K562 (cell line): ENCODE measurements around the gene GHR. TPM values are rescaled to one million over a fixed set of nuclear protein-coding genes. Genes with fewer than 3 reads are reported as not detected.

Source experiments
- ATAC-seq: fragments of 200-7000 bp; cut with Tn5 transposase; 3 replicates; pipeline ENCODE4 v1.9.1; 2020; ENCODE audit warnings: moderate library complexity
- BruUV-seq: library from RNA; stranded (reverse); fragments of 400-500 nt; replicated peaks from 2 replicates; lab custom pipeline; 2021; lab: Mats Ljungman, UMichigan
- CTCF ChIA-PET: fragments of 300-600 bp; formaldehyde crosslinking; extraction: SDS; loops from one replicate; lab custom pipeline; 2021; ENCODE audit warnings: low intra/inter-chr PET ratio; lab: Yijun Ruan, JAX
- POLR2A ChIA-PET: fragments of 300-600, 350-650 bp; sonication (Branson Sonifier 250); formaldehyde crosslinking; extraction: SDS; loops from one replicate; lab custom pipeline; 2021; ENCODE audit warnings: antibody characterized with exemption, inconsistent platforms; lab: Yijun Ruan, JAX
- DNase-seq, 4 experiments: peaks; one replicate each; pipeline versions ENCODE4 v3.0.0 to v3.0.0-alpha.2; 2011 to 2018; ENCODE audit warnings: low spot score in 3 of 4, mixed read lengths in 3 of 4; ENCODE audit errors: extremely low read depth in 1 of 4
- FAIRE-seq: peaks from 2 replicates; lab custom pipeline; 2011; peaks lifted over from hg19 to GRCh38; lab: Jason Lieb, UNC
- H2AFZ ChIP-seq: 2 replicates; pipeline ENCODE4 v1.6.0; 2011; ENCODE audit warnings: low read depth, low read length, control low read depth, inconsistent platforms
- H3K27ac ChIP-seq: fragments of 200-600 bp; 3 replicates; pipeline ENCODE4 v1.8.0; 2011; ENCODE audit warnings: low read depth, mild to moderate bottlenecking, control low read depth, inconsistent platforms, low read length, moderate library complexity, mixed read lengths; ENCODE audit errors: extremely low read depth
- H3K27me3 ChIP-seq, 2 experiments: fragments of 300-600 bp in 1 of 2; 2 replicates in 1 of 2; 3 replicates in 1 of 2; pipeline versions ENCODE4 v1.6.0 to v1.8.0; 2011; ENCODE audit warnings: inconsistent platforms in 2 of 2, low read length in 2 of 2, mild to moderate bottlenecking in 1 of 2, mixed read lengths in 1 of 2, moderate library complexity in 1 of 2; ENCODE audit not compliant: control insufficient read depth in 2 of 2, insufficient read depth in 2 of 2
- H3K36me3 ChIP-seq: fragments of 300-600 bp; 3 replicates; pipeline ENCODE4 v1.8.0; 2011; ENCODE audit warnings: mild to moderate bottlenecking, low read length, inconsistent platforms; ENCODE audit not compliant: control insufficient read depth, insufficient read depth
- H3K4me1 ChIP-seq, 2 experiments: fragments of 200-600 bp in 1 of 2; replicated peaks in 1 of 2; 2 replicates in 1 of 2; 3 replicates in 1 of 2; pipeline versions ENCODE4 v1.5.1 to v1.8.0; 2011; ENCODE audit warnings: inconsistent platforms in 2 of 2, low read length in 2 of 2, mild to moderate bottlenecking in 1 of 2, mixed read lengths in 1 of 2, moderate library complexity in 1 of 2; ENCODE audit not compliant: control insufficient read depth in 2 of 2, insufficient read depth in 2 of 2
- H3K4me2 ChIP-seq: 2 replicates; pipeline ENCODE4 v1.6.1; 2011; ENCODE audit warnings: low read length, control low read depth, inconsistent platforms, mixed read lengths; ENCODE audit not compliant: insufficient read depth
- H3K4me3 ChIP-seq: fragments of 200-600 bp; sonication (generic), shearing (Covaris generic); 2 replicates; pipeline ENCODE4 v1.5.1; 2016; ENCODE audit warnings: control low read depth, inconsistent platforms
- H3K79me2 ChIP-seq: fragments of 200-600 bp; 3 replicates; pipeline ENCODE4 v1.8.0; 2011; ENCODE audit warnings: low read length, inconsistent platforms; ENCODE audit not compliant: control insufficient read depth, insufficient read depth
- H3K9ac ChIP-seq, 2 experiments: 2 replicates each; pipeline versions ENCODE4 v1.6.0 to v1.6.1; 2011; ENCODE audit warnings: low read depth in 2 of 2, low read length in 2 of 2, control low read depth in 1 of 2, inconsistent platforms in 1 of 2, mild to moderate bottlenecking in 1 of 2, mixed read lengths in 1 of 2; ENCODE audit not compliant: insufficient read depth in 1 of 2
- H3K9me1 ChIP-seq: one replicate; pipeline ENCODE4 v1.6.0; 2011; ENCODE audit warnings: inconsistent platforms, mild to moderate bottlenecking, low read length, moderate library complexity; ENCODE audit not compliant: control insufficient read depth, insufficient read depth
- H3K9me3 ChIP-seq: replicated peaks from 2 replicates; pipeline ENCODE4 v1.5.1; 2011; ENCODE audit warnings: low read depth, low read length, inconsistent platforms; ENCODE audit not compliant: control insufficient read depth, insufficient read depth
- H4K20me1 ChIP-seq: replicated peaks from 2 replicates; pipeline ENCODE4 v1.6.1; 2011; ENCODE audit warnings: low read length, inconsistent platforms, mixed read lengths; ENCODE audit not compliant: control insufficient read depth, insufficient read depth
- CBX5 ChIP-seq: IDR thresholded peaks from 2 replicates; pipeline ENCODE4 v1.6.1; 2014; ENCODE audit warnings: low read depth, borderline replicate concordance
- HDGF ChIP-seq: fragments of 450-650 bp; IDR thresholded peaks from 2 replicates; pipeline ENCODE4 v1.6.1; 2016
- KLF16 ChIP-seq: IDR thresholded peaks from 2 replicates; pipeline ENCODE4 v1.6.1; 2016; ENCODE audit warnings: antibody characterized with exemption
- MED1 ChIP-seq: sonication (generic); formaldehyde crosslinking; IDR thresholded peaks from 2 replicates; pipeline ENCODE4 v1.8.1; 2023; ENCODE audit warnings: missing genetic modification reagents, borderline replicate concordance
- MTA1 ChIP-seq: fragments of 450-650 bp; IDR thresholded peaks from 2 replicates; pipeline ENCODE4 v1.6.1; 2017; ENCODE audit warnings: borderline replicate concordance
- PHB2 ChIP-seq: fragments of 450-650 bp; IDR thresholded peaks from 2 replicates; pipeline ENCODE4 v1.6.1; 2017; ENCODE audit warnings: low read depth
- POLR2A ChIP-seq: fragments of 450-650 bp; conservative IDR thresholded peaks from 2 replicates; pipeline ENCODE4 v1.6.1; 2016
- PYGO2 ChIP-seq: fragments of 450-650 bp; IDR thresholded peaks from 2 replicates; pipeline ENCODE4 v1.6.1; 2016; ENCODE audit warnings: mild to moderate bottlenecking, missing genetic modification characterization, moderate library complexity, missing compliant biosample characterization
- RHOXF2B ChIP-seq: fragments of 250-450 bp; sonication (Bioruptor Pico); conservative IDR thresholded peaks from 2 replicates; pipeline ENCODE4 v1.5.1; 2021
- SLC30A9 ChIP-seq: fragments of 250-450 bp; sonication (Bioruptor Pico); IDR thresholded peaks from 2 replicates; pipeline ENCODE4 v1.8.0; 2022; ENCODE audit warnings: mild to moderate bottlenecking, moderate library complexity
- SRF ChIP-seq, 2 experiments: fragments of 250-450, 450-650 bp in 1 of 2; sonication (Bioruptor Pico) in 1 of 2; sonication (generic) in 1 of 2; formaldehyde crosslinking; IDR thresholded peaks; 2 replicates each; pipeline versions ENCODE4 v1.5.0 to v1.5.1; 2020 to 2022; ENCODE audit warnings: mild to moderate bottlenecking in 1 of 2, missing genetic modification reagents in 1 of 2
- TCF7L2 ChIP-seq: fragments of 150-350 bp; IDR thresholded peaks from 2 replicates; pipeline ENCODE4 v1.6.1; 2016; ENCODE audit warnings: low read depth, mild to moderate bottlenecking, low read length, moderate library complexity
- TFAM ChIP-seq: fragments of 250-450 bp; sonication (Bioruptor Pico); conservative IDR thresholded peaks from 2 replicates; pipeline ENCODE4 v1.5.0; 2021; ENCODE audit warnings: mild to moderate bottlenecking, moderate library complexity
- ZNF224 ChIP-seq: sonication (generic); formaldehyde crosslinking; IDR thresholded peaks from 2 replicates; pipeline ENCODE4 v1.8.0; 2022; ENCODE audit warnings: mild to moderate bottlenecking, missing genetic modification reagents
- ZNF431 ChIP-seq: sonication (generic); formaldehyde crosslinking; IDR thresholded peaks from 2 replicates; pipeline ENCODE4 v1.8.0; 2022; ENCODE audit warnings: mild to moderate bottlenecking, missing genetic modification reagents
- WGBS: fragments of 100-300 bp; shearing (Covaris generic); methylation state at CpG from one replicate; pipeline ENCODE4 v1.1.6; 2016; ENCODE audit warnings: low coverage, mixed read lengths; ENCODE audit not compliant: insufficient coverage; ENCODE audit errors: missing lambda C conversion rate; 5-methylcytosine and 5-hydroxymethylcytosine counted together
- in situ Hi-C: fragments of 300-500 bp; cut with MboI; formaldehyde crosslinking; loops from 4 replicates; pipeline ENCODE4 v1.15.0; 2018; ENCODE audit warnings: inconsistent platforms, mixed read lengths
- intact Hi-C: fragments of 100-400 bp; cut with micrococcal nuclease; formaldehyde crosslinking; loops from 2 replicates; pipeline ENCODE4 v1.14.2; 2022
- polyA plus RNA-seq, 8 experiments: library from polyadenylated mRNA; depleted of rRNA in 4 of 8; stranded (reverse) in 5 of 8; unstranded in 3 of 8; fragments of >200 nt; fragmentation: Nextera tagmentation in 2 of 8; fragmentation: Illumina TruSeq in 1 of 8; extraction: Ambion mirVana in 2 of 8; extraction: Trizol in 1 of 8; gene quantifications; 2 replicates each; pipeline versions ENCODE4 v1.2.1 to v1.2.3, GENCODE V29; 2011 to 2014; ENCODE audit warnings: inconsistent platforms in 1 of 8, missing spikeins in 1 of 8
- total RNA-seq, 7 experiments: library from RNA; depleted of rRNA in 6 of 7; stranded (reverse); fragments of >200 nt in 6 of 7; fragmentation: Illumina TruSeq in 2 of 7; extraction: Trizol in 2 of 7; gene quantifications; 2 replicates each; pipeline versions ENCODE4 v1.2.1 to v1.2.3, GENCODE V29; 2011 to 2021; ENCODE audit warnings: low replicate concordance in 1 of 7
- TF ChIP-seq, protein P1 (sequence below), 2 experiments: fragments of 450-650 bp in 1 of 2; sonication (generic) in 1 of 2; formaldehyde crosslinking in 1 of 2; IDR thresholded peaks in 1 of 2; conservative IDR thresholded peaks in 1 of 2; 2 replicates each; pipeline versions ENCODE4 v1.6.1 to v1.8.1; 2016 to 2023; ENCODE audit warnings: mild to moderate bottlenecking in 2 of 2, moderate library complexity in 2 of 2, inconsistent platforms in 1 of 2, missing genetic modification reagents in 1 of 2
- TF ChIP-seq, protein P2 (sequence below): fragments of 250-450 bp; sonication (Bioruptor Pico); IDR thresholded peaks from 2 replicates; pipeline ENCODE4 v1.5.1; 2021; ENCODE audit warnings: mild to moderate bottlenecking

Gene GHR
- total and polyA plus RNA-seq, 9 of the 15 experiments (the other 6 are each of a cell fraction or from before 2014, with no cell fraction given), result 0.01 to 0.13 (median 0.07) TPM; not detected in 5

DNA sequence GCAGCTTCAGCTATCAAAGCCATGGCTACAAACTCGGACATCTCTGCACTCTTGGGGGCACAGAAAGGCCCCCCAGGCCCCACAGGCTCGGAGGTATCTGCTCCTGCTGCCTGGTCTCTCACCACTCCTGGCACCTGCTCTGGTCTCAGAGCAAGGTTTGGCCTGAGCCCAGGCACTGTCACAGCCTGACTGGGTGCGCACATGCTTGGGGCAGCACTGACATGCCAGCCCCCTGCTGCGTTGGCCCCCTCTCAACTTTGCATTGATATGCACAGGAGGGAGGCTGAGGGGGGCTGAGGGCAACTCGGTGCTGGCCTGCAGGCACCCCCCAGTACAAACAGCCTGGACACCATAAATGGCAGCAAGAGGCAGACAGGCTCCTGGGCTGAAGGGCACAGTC, 27.1 kb upstream of the GHR start:
- TF ChIP-seq CBX5 (no peak), SLC30A9 (no peak), POLR2A (no peak), HDGF (no peak)
- TF ChIP-seq, all 486 proteins: peak for 0

DNA sequence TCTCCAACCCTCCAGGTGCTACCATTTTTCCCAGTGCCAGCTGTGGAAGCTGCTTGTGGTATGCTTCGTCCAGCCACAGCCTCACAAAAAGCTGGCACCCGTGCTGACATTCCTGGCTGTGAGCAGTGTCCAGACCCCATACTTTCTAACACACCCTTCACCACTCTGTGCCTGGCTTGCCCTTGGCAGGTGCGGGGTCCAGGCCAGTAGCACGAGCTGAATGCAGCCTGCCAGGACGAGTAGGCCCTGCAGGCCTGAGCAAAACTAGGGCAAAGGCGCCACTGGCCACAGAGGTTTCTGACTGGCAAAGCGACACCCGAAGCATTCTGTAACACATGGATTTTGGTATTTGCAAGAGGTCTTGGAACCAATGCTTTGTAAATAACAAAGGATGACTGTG, 26.0 kb upstream of the GHR start:
- Histone ChIP-seq H3K4me1 (no peaks in the 10 kb centered on the region), H3K9ac (no peak overlapping the region), H3K79me2 (no peaks in the 10 kb centered on the region), H3K36me3 (no peaks in the 10 kb centered on the region), H3K4me3 (no peak overlapping the region), H4K20me1 (no peaks in the 10 kb centered on the region), H3K9me1 (no peaks in the 10 kb centered on the region), H3K27me3 (no peaks in the 10 kb centered on the region), H3K27ac (no peak overlapping the region), H3K4me2 (no peak overlapping the region), H3K9me3 (no peaks in the 10 kb centered on the region), H2AFZ (no peak overlapping the region)
- intact Hi-C loops (no loop called here), in situ Hi-C loops (no loop called here)
- ATAC-seq, result no peak
- no peak for DNase-seq
- BruUV-seq, result no TSS peak
- WGBS, result 2% methylated on average over 8 of the region's 8 CpGs
- POLR2A ChIA-PET, result interaction anchor here (0.8 kb wide), 1 partner anchor 102 kb away, joined by 6 read pairs; no protein-coding TSS in a partner anchor
- FAIRE-seq, result no peak
- CTCF ChIA-PET, result no interaction called here
- TF ChIP-seq, protein P1, sequence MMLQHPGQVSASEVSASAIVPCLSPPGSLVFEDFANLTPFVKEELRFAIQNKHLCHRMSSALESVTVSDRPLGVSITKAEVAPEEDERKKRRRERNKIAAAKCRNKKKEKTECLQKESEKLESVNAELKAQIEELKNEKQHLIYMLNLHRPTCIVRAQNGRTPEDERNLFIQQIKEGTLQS (IDR thresholded peaks at IDR 0.05), result no peak
- TF ChIP-seq, protein P1 (CRISPR knock-in tag; conservative IDR thresholded peaks at IDR 0.05), result no peak
- TF ChIP-seq HDGF (no peak), MED1 (CRISPR knock-in tag) (no peak), ZNF431 (CRISPR knock-in tag) (no peak), TFAM (CRISPR knock-in tag) (no peak), PYGO2 (no peak), MTA1 (no peak), SRF (CRISPR knock-in tag; IDR thresholded peaks at IDR 0.05) (no peak), ZNF224 (CRISPR knock-in tag) (no peak), PHB2 (no peak), RHOXF2B (CRISPR knock-in tag) (no peak), TCF7L2 (no peak), KLF16 (no peak)
- TF ChIP-seq, protein P2, sequence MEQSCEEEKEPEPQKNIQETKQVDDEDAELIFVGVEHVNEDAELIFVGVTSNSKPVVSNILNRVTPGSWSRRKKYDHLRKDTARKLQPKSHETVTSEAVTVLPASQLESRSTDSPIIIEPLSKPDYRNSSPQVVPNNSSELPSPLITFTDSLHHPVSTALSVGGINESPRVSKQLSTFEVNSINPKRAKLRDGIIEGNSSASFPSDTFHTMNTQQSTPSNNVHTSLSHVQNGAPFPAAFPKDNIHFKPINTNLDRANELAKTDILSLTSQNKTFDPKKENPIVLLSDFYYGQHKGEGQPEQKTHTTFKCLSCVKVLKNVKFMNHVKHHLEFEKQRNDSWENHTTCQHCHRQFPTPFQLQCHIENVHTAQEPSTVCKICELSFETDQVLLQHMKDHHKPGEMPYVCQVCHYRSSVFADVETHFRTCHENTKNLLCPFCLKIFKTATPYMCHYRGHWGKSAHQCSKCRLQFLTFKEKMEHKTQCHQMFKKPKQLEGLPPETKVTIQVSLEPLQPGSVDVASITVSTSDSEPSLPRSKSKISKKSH (CRISPR knock-in tag), result no peak

More for the DNA sequence above, 27.1 kb upstream of the GHR start:
- POLR2A ChIA-PET, result no interaction called here
- Histone ChIP-seq H3K4me3 (no peak overlapping the region), H3K9me3 (no peaks in the 10 kb centered on the region), H3K9me1 (no peaks in the 10 kb centered on the region), H3K9ac (no peak overlapping the region), H3K4me1 (no peaks in the 10 kb centered on the region), H2AFZ (no peak overlapping the region), H3K79me2 (no peaks in the 10 kb centered on the region), H3K27ac (no peak overlapping the region), H3K4me2 (no peak overlapping the region), H3K27me3 (no peaks in the 10 kb centered on the region), H3K36me3 (no peaks in the 10 kb centered on the region), H4K20me1 (no peaks in the 10 kb centered on the region)
- no TSS peak for BruUV-seq
- intact Hi-C loops (no loop called here), in situ Hi-C loops (no loop called here)
- CTCF ChIA-PET, result no interaction called here
- 0% methylated on average over 5 of the region's 5 CpGs for WGBS
- ATAC-seq, result no peak
- FAIRE-seq, result no peak
- DNase-seq, result no peak
